H1 (cell line): ENCODE measurements around the gene GFRAL. TPM values are rescaled to one million over a fixed set of nuclear protein-coding genes. Genes with fewer than 3 reads are reported as not detected.

Source experiments
- BACH1 ChIP-seq: IDR thresholded peaks from 2 replicates; pipeline ENCODE4 v1.6.1; 2012; ENCODE audit warnings: low read length, improper control_type of control experiment
- JUN ChIP-seq: IDR thresholded peaks from 2 replicates; pipeline ENCODE4 v1.6.1; 2011; ENCODE audit warnings: low read depth, mild to moderate bottlenecking, improper control_type of control experiment, low read length
- POLR2A ChIP-seq, 2 experiments: IDR thresholded peaks; 1 replicate in 1 of 2; 2 replicates in 1 of 2; pipeline ENCODE4 v1.6.1; 2011; ENCODE audit warnings: low read depth in 2 of 2, low read length in 2 of 2, mild to moderate bottlenecking in 2 of 2; ENCODE audit errors: control extremely low read depth in 1 of 2
- SAP30 ChIP-seq: fragments of 300-600 bp; sonication (generic); IDR thresholded peaks from 2 replicates; pipeline ENCODE4 v1.7.1; 2012; ENCODE audit warnings: low read length, moderate library complexity, mild to moderate bottlenecking, inconsistent platforms; ENCODE audit not compliant: insufficient read depth, insufficient replicate concordance
- TAF7 ChIP-seq: optimal IDR thresholded peaks from 2 replicates; pipeline ENCODE3; 2011; ENCODE audit warnings: low read depth, mild to moderate bottlenecking, inconsistent platforms, low read length, moderate library complexity, borderline replicate concordance
- polyA plus RNA-seq, 7 experiments: library from polyadenylated mRNA; depleted of rRNA in 3 of 7; stranded (reverse) in 5 of 7; unstranded in 2 of 7; fragments of >200 nt in 5 of 7; fragments of 200-250 nt in 2 of 7; gene quantifications; 1 replicate in 5 of 7; 2 replicates in 1 of 7; 4 replicates in 1 of 7; pipeline versions ENCODE4 v1.2.1 to v1.2.3, GENCODE V29; 2011 to 2013; ENCODE audit warnings: missing spikeins in 2 of 7, mixed read lengths in 2 of 7
- total RNA-seq: library from RNA; stranded (reverse); fragmentation: NEBNext Ultra II Directional; extraction: Animal tissue kit (Norgen Biotek cat#: 25700); gene quantifications from 2 replicates; pipeline ENCODE4 v1.2.1, GENCODE V29; 2021
- TF ChIP-seq, protein P1 (sequence below): fragments of 300-600 bp; sonication (generic); IDR thresholded peaks from 2 replicates; pipeline ENCODE4 v1.7.1; 2012; ENCODE audit warnings: low read length, moderate library complexity, mild to moderate bottlenecking, inconsistent platforms; ENCODE audit not compliant: insufficient replicate concordance

GFRAL gene
- total and polyA plus RNA-seq, 2 of the 8 experiments (the other 6 are each of a cell fraction or from before 2014, with no cell fraction given) = not detected

DNA sequence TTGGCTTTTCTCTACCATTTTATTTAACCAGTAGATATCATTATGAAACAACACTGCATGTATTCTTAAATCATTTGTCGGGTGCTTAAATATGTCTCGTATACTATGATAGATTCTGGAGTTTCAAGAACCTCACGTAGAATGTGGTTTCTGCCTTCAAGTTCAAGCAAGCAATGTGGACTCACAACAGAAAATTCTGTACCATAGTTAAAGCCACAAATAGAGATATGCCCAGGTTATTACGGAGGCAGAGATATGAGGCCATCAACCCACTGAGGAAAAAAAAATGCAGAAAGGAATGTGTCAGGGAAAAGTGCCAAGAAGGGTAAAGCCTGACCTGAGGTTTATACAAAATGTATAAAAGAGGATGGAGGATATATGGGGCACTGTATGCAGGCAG is 109.9 kb downstream of the GFRAL start (continued):
- TF ChIP-seq, protein P1, sequence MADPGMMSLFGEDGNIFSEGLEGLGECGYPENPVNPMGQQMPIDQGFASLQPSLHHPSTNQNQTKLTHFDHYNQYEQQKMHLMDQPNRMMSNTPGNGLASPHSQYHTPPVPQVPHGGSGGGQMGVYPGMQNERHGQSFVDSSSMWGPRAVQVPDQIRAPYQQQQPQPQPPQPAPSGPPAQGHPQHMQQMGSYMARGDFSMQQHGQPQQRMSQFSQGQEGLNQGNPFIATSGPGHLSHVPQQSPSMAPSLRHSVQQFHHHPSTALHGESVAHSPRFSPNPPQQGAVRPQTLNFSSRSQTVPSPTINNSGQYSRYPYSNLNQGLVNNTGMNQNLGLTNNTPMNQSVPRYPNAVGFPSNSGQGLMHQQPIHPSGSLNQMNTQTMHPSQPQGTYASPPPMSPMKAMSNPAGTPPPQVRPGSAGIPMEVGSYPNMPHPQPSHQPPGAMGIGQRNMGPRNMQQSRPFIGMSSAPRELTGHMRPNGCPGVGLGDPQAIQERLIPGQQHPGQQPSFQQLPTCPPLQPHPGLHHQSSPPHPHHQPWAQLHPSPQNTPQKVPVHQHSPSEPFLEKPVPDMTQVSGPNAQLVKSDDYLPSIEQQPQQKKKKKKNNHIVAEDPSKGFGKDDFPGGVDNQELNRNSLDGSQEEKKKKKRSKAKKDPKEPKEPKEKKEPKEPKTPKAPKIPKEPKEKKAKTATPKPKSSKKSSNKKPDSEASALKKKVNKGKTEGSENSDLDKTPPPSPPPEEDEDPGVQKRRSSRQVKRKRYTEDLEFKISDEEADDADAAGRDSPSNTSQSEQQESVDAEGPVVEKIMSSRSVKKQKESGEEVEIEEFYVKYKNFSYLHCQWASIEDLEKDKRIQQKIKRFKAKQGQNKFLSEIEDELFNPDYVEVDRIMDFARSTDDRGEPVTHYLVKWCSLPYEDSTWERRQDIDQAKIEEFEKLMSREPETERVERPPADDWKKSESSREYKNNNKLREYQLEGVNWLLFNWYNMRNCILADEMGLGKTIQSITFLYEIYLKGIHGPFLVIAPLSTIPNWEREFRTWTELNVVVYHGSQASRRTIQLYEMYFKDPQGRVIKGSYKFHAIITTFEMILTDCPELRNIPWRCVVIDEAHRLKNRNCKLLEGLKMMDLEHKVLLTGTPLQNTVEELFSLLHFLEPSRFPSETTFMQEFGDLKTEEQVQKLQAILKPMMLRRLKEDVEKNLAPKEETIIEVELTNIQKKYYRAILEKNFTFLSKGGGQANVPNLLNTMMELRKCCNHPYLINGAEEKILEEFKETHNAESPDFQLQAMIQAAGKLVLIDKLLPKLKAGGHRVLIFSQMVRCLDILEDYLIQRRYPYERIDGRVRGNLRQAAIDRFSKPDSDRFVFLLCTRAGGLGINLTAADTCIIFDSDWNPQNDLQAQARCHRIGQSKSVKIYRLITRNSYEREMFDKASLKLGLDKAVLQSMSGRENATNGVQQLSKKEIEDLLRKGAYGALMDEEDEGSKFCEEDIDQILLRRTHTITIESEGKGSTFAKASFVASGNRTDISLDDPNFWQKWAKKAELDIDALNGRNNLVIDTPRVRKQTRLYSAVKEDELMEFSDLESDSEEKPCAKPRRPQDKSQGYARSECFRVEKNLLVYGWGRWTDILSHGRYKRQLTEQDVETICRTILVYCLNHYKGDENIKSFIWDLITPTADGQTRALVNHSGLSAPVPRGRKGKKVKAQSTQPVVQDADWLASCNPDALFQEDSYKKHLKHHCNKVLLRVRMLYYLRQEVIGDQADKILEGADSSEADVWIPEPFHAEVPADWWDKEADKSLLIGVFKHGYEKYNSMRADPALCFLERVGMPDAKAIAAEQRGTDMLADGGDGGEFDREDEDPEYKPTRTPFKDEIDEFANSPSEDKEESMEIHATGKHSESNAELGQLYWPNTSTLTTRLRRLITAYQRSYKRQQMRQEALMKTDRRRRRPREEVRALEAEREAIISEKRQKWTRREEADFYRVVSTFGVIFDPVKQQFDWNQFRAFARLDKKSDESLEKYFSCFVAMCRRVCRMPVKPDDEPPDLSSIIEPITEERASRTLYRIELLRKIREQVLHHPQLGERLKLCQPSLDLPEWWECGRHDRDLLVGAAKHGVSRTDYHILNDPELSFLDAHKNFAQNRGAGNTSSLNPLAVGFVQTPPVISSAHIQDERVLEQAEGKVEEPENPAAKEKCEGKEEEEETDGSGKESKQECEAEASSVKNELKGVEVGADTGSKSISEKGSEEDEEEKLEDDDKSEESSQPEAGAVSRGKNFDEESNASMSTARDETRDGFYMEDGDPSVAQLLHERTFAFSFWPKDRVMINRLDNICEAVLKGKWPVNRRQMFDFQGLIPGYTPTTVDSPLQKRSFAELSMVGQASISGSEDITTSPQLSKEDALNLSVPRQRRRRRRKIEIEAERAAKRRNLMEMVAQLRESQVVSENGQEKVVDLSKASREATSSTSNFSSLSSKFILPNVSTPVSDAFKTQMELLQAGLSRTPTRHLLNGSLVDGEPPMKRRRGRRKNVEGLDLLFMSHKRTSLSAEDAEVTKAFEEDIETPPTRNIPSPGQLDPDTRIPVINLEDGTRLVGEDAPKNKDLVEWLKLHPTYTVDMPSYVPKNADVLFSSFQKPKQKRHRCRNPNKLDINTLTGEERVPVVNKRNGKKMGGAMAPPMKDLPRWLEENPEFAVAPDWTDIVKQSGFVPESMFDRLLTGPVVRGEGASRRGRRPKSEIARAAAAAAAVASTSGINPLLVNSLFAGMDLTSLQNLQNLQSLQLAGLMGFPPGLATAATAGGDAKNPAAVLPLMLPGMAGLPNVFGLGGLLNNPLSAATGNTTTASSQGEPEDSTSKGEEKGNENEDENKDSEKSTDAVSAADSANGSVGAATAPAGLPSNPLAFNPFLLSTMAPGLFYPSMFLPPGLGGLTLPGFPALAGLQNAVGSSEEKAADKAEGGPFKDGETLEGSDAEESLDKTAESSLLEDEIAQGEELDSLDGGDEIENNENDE = no peak
- no peak for TF ChIP-seq TAF7
- TF ChIP-seq JUN = no peak
- no peak for TF ChIP-seq SAP30
- no peak for TF ChIP-seq POLR2A (IDR thresholded peaks at IDR 0.05; ENCODE audit: control extremely low read depth in 1 of 2, low read depth in 2 of 2, low read length in 2 of 2)
- TF ChIP-seq BACH1 = no peak
